ENCODE data around the gene KEL.

- TF ChIP-seq, protein P1, sequence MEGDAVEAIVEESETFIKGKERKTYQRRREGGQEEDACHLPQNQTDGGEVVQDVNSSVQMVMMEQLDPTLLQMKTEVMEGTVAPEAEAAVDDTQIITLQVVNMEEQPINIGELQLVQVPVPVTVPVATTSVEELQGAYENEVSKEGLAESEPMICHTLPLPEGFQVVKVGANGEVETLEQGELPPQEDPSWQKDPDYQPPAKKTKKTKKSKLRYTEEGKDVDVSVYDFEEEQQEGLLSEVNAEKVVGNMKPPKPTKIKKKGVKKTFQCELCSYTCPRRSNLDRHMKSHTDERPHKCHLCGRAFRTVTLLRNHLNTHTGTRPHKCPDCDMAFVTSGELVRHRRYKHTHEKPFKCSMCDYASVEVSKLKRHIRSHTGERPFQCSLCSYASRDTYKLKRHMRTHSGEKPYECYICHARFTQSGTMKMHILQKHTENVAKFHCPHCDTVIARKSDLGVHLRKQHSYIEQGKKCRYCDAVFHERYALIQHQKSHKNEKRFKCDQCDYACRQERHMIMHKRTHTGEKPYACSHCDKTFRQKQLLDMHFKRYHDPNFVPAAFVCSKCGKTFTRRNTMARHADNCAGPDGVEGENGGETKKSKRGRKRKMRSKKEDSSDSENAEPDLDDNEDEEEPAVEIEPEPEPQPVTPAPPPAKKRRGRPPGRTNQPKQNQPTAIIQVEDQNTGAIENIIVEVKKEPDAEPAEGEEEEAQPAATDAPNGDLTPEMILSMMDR (conservative IDR thresholded peaks at IDR 0.05), result no peak
- TF ChIP-seq ZFX (IDR thresholded peaks at IDR 0.05), result no peak
Observed at GRCh38 chr7:143002898-143003297, 40.7 kb upstream of the KEL start.
